ENCODE measurements around the gene FBXW8. TPM values are rescaled to one million over a fixed set of nuclear protein-coding genes. Genes with fewer than 3 reads are reported as not detected.

The FBXW8 gene
- total RNA-seq, 4 donors from 2014 or later, result 7.8 to 29.9 (median 10.3) TPM

DNA sequence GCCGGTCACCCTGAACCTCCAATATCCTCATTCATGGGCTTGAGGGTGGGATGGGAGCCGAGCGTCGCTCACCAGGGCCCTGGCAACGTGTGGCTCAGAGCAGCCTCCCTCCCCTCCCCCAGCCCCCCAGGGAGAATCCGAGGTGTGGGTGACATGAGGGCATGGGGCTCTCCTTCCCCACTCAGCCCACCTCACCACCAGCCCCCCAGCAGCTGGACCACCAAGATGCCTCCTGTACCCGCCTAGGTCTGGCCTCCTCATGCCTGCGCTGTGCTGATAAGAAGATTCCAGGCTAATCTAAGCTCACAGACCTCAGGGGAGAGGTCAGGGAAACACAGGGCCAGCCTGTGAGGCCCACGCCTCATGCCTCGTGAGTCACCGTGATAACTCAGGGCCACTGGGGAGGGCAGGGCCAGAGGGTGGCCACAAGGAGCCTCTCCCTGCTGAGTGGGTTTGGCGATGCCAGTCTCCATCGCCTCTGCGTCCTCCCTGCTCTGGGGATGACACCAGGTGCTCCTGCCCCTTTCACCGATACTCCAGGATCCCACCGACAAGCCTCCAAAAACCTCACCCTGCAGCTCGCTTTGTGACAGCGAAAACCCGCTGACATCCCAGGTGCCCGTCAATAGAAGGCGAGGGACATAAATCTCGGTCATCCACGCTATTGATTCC lies 131.6 kb downstream of the FBXW8 start:
- Histone ChIP-seq H3K36me3 (no peaks in the 10 kb centered on the region), H3K27me3 (peaks cover 9% of the 10 kb centered on the region), H3K27ac (no peak overlapping the region), H3K9me3 (no peaks in the 10 kb centered on the region), H3K4me3 (no peak overlapping the region), H3K4me1 (no peaks in the 10 kb centered on the region)
- intact Hi-C loops (cut with DNase I; ENCODE audit: low total_unique reads) (no loop called here), in situ Hi-C loops (cut with MboI; ENCODE audit: low pct_ligation_motif_present in 1 of 4, low pct_unique_long_range_greater_than_20kb in 1 of 4, low sequenced_read_pairs in 3 of 4) (no loop called here)
- TF ChIP-seq POLR2AphosphoS5 (IDR thresholded peaks at IDR 0.05), result no peak
- TF ChIP-seq EP300 (IDR thresholded peaks at IDR 0.05; ENCODE audit: low read depth), result no peak
- TF ChIP-seq, protein P1, sequence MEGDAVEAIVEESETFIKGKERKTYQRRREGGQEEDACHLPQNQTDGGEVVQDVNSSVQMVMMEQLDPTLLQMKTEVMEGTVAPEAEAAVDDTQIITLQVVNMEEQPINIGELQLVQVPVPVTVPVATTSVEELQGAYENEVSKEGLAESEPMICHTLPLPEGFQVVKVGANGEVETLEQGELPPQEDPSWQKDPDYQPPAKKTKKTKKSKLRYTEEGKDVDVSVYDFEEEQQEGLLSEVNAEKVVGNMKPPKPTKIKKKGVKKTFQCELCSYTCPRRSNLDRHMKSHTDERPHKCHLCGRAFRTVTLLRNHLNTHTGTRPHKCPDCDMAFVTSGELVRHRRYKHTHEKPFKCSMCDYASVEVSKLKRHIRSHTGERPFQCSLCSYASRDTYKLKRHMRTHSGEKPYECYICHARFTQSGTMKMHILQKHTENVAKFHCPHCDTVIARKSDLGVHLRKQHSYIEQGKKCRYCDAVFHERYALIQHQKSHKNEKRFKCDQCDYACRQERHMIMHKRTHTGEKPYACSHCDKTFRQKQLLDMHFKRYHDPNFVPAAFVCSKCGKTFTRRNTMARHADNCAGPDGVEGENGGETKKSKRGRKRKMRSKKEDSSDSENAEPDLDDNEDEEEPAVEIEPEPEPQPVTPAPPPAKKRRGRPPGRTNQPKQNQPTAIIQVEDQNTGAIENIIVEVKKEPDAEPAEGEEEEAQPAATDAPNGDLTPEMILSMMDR (IDR thresholded peaks at IDR 0.05), result no peak
- TF ChIP-seq POLR2A (IDR thresholded peaks at IDR 0.05), result no peak
- WGBS, 2 donors (ENCODE audit: low coverage in 1 of 2), result 88% methylated on average over 19 of the region's 23 CpGs; no CpG with 5 or more reads in 1 of the 2 donors
- DNase-seq, result no peak

DNA sequence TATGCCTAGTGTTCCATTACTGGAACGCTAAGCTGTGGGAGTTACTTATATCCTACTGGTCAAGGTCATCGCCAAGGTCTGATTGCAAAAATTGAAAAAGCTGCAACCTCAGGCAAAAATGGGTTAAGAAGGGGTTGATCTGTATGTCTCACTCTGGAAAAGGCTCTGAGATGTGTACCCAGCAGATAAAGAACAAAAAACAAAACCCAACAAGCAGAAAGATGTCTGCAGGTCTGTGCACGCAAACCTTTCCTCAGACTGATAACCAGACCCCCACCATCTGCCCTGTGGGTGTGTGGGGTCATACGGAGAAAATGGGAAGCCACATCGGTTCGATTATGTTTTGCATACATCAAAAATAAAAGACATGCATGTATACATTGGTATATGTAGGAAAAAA lies 132.1 kb downstream of the FBXW8 start:
- in situ Hi-C loops (cut with MboI; ENCODE audit: low pct_ligation_motif_present in 1 of 4, low pct_unique_long_range_greater_than_20kb in 1 of 4, low sequenced_read_pairs in 3 of 4), result no loop called here
- Histone ChIP-seq H3K27me3 (peaks cover 9% of the 10 kb centered on the region), H3K27ac (no peak overlapping the region), H3K4me1 (peaks cover 0 to 2% (median under 1%) of the 10 kb centered on the region in 4 donors), H3K4me3 (no peak overlapping the region), H3K9me3 (no peaks in the 10 kb centered on the region), H3K36me3 (no peaks in the 10 kb centered on the region)
- 66 to 82% methylated on average over 6 of the region's 6 CpGs for WGBS, 2 donors (ENCODE audit: low coverage in 1 of 2)
- intact Hi-C loops (cut with DNase I; ENCODE audit: low total_unique reads), result no loop called here
- no peak for TF ChIP-seq POLR2A (IDR thresholded peaks at IDR 0.05)
- TF ChIP-seq POLR2AphosphoS5 (IDR thresholded peaks at IDR 0.05), result no peak
- TF ChIP-seq EP300 (IDR thresholded peaks at IDR 0.05; ENCODE audit: low read depth), result no peak
- TF ChIP-seq, protein P1 (IDR thresholded peaks at IDR 0.05), result no peak
- no peak for DNase-seq

DNA sequence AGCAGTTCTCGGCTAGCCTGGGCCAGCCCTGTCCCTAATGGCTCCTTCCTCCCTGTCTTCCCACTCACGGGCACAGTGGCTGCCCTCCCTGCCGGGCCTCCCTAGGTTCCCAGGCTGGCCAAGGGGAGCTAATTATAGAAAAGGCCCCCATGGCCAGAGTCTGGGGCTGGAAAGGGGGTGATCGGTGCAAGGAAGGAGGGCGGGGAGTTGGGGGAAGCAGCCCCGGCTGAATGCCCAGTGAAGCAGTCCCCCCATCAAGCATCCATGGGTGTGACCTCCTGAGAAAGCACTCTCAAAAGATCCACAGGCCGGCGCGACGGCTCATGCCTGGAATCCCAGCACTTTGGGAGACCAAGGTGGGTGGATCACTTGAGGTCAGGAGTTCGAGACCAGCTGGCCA lies 133.6 kb downstream of the FBXW8 start:
- in situ Hi-C loops (cut with MboI; ENCODE audit: low pct_ligation_motif_present in 1 of 4, low pct_unique_long_range_greater_than_20kb in 1 of 4, low sequenced_read_pairs in 3 of 4), result no loop called here
- TF ChIP-seq POLR2A (IDR thresholded peaks at IDR 0.05), result no peak

DNA sequence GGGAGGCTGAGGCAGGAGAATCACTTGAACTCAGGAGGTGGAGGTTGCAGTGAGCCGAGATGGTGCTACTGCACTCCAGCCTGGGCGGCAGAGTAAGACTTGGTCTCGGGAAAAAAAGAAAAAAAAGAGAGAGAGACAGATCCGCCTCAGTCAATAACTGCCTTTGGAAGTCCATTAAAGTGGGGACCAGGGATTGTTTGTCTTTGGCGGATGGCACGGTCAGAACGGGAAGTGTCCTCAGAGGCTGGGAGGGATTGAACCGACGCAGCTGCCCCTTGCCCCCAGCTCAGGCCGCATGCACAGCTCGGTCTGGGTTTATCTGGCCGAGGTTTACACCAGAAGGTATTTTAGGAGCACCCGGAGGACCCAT lies 134.0 kb downstream of the FBXW8 start:
- intact Hi-C loops (cut with DNase I; ENCODE audit: low total_unique reads) (no loop called here), in situ Hi-C loops (cut with MboI; ENCODE audit: low pct_ligation_motif_present in 1 of 4, low pct_unique_long_range_greater_than_20kb in 1 of 4, low sequenced_read_pairs in 3 of 4) (no loop called here)
- Histone ChIP-seq H3K27ac (no peak overlapping the region), H3K4me1 (peaks cover 0 to 9% (median 2%) of the 10 kb centered on the region in 4 donors), H3K27me3 (peaks cover 9% of the 10 kb centered on the region), H3K9me3 (no peaks in the 10 kb centered on the region), H3K4me3 (no peak overlapping the region), H3K36me3 (no peaks in the 10 kb centered on the region)
- TF ChIP-seq POLR2AphosphoS5 (IDR thresholded peaks at IDR 0.05) (no peak), POLR2A (IDR thresholded peaks at IDR 0.05) (no peak), EP300 (IDR thresholded peaks at IDR 0.05; ENCODE audit: low read depth) (no peak)
- TF ChIP-seq, protein P1 (IDR thresholded peaks at IDR 0.05), result no peak
- 56 to 69% methylated on average over 5 to 13 of the region's 13 CpGs for WGBS, 2 donors (ENCODE audit: low coverage in 1 of 2)
- DNase-seq, result no peak

More for the DNA sequence above, 133.6 kb downstream of the FBXW8 start:
- WGBS, 2 donors (ENCODE audit: low coverage in 1 of 2), result 92% methylated on average over 6 to 11 of the region's 11 CpGs
- intact Hi-C loops (cut with DNase I; ENCODE audit: low total_unique reads), result no loop called here
- H3K4me3 ChIP-seq, result no peak overlapping the region
- H3K4me1 ChIP-seq, result peaks cover 0 to 9% (median 2%) of the 10 kb centered on the region in 4 donors
- no peak overlapping the region for H3K27ac ChIP-seq
- H3K36me3 ChIP-seq, result no peaks in the 10 kb centered on the region
- no peaks in the 10 kb centered on the region for H3K9me3 ChIP-seq
- H3K27me3 ChIP-seq, result peaks cover 9% of the 10 kb centered on the region
- no peak for DNase-seq

All from transverse colon (tissue), 4 donors.